Fibroblast of pulmonary artery (primary cell): ENCODE measurements around the gene SGF29.
A peak's percentile ranks its signal among the peaks of the same experiment; 100 is the strongest.
"Not testable (repeated sequence)": the region's sequence is repeated elsewhere in the genome, so short reads cannot be mapped to it uniquely, and the experiment has no call there.

Experiments used
- DNase-seq: peaks from one replicate; pipeline ENCODE4 v3.0.0-alpha.2; 2010; ENCODE audit warnings: low read depth
- H3K4me3 ChIP-seq: replicated peaks from 2 replicates; pipeline ENCODE4 v1.5.1; 2011; ENCODE audit warnings: low read depth, mild to moderate bottlenecking, control low read depth, low read length, moderate library complexity
- TF ChIP-seq, protein P1 (sequence below): IDR thresholded peaks from 2 replicates; pipeline ENCODE4 v1.5.1; 2011; ENCODE audit warnings: mild to moderate bottlenecking, control low read depth, low read length, inconsistent platforms; ENCODE audit errors: missing control alignments

SGF29 gene

DNA sequence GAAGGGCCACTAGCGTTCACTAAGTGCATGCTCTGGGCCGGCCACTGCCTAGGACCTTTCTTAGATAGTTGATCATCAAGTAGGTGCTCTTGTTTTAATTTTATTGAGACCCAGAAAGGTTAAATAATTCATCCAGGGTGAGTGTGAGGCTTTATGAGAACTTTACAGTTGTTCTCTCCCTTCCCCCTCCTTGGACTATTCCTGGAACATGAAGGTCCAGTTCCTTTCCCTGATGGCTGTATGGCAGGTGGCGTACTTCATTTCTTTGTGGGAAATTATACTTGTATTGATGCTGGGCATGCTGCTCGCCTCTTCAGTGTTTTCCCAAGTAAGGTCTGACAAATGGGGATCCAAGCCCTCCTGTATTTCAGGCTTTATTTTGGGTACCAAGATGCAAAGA is 8.5 kb downstream of the SGF29 start:
- TF ChIP-seq, protein P1, sequence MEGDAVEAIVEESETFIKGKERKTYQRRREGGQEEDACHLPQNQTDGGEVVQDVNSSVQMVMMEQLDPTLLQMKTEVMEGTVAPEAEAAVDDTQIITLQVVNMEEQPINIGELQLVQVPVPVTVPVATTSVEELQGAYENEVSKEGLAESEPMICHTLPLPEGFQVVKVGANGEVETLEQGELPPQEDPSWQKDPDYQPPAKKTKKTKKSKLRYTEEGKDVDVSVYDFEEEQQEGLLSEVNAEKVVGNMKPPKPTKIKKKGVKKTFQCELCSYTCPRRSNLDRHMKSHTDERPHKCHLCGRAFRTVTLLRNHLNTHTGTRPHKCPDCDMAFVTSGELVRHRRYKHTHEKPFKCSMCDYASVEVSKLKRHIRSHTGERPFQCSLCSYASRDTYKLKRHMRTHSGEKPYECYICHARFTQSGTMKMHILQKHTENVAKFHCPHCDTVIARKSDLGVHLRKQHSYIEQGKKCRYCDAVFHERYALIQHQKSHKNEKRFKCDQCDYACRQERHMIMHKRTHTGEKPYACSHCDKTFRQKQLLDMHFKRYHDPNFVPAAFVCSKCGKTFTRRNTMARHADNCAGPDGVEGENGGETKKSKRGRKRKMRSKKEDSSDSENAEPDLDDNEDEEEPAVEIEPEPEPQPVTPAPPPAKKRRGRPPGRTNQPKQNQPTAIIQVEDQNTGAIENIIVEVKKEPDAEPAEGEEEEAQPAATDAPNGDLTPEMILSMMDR: no peak
- H3K4me3 ChIP-seq: no peak overlapping the region
- no peak for DNase-seq

DNA sequence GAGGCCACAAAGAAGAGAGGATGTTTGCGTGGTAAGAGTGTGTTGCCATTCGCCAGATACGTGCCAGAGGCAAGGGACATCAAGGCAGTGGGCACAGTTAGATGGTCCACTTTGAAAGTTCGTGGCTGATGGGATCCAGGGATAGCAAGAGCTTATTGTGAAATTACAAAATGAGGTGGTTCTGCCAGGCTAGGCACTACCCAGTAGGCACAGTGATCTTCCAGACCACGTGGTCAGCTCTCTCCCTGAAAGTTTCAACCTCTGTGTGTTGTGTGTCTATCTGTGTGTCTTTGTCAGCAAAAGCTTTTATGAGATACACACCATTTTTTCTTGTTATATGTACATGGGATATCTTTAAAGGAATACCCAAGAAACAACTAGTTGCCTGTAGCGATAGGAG is 9.5 kb downstream of the SGF29 start:
- TF ChIP-seq, protein P1: no peak
- no peak for DNase-seq
- H3K4me3 ChIP-seq: no peak overlapping the region

DNA sequence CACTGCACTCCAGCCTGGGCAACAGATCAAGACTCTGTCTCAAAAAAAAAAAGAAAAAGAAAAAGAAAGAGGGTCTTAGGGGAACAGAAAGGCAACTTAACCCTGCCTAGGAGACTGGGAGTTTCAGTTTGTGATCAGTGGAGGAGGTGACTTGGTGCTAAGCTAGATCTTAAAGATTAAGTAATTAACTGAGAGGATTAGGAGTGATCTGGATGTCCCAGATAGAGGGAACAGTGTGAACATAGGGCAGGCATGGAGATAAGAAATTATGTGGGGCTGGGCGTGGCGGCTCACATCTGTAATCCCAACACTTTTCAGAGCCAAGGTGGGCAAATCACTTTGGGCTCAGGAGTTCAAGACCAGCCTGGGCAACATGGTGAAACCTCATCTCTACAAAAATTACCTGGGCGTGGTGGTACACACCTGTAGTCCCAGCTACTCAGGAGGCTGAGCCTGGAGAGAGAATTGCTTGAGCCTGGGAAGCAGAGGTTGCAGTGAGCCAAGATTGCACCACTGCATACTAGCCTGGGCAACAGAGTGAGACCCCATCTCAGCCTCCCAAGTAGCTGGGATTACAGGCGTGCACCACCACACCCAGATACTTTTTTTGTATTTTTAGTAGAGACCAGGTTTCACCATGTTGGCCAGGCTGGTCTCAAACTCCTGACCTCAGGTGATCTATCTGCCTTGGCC is 12.7 kb downstream of the SGF29 start:
- H3K4me3 ChIP-seq: not testable (repeated sequence)

DNA sequence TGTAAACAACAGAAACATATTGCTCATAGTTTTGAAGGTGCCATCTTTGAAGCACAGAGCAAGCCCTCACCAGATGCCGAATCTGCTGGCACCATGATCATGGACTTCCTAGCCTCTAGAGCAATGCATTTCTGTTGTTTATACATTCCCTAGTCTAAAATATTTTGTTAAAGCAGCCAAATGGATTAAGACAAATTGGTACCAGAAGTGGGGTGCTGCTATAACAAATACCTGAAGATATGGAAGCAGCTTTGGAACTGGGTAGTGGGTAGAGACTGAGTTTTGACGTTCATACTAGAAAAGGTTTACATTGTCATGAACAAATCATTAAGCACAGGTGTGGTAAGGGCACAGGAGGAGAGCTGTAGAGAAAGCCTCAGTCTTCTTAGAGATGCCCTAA is 13.6 kb downstream of the SGF29 start:
- no peak for DNase-seq
- TF ChIP-seq, protein P1: no peak
- H3K4me3 ChIP-seq: no peak overlapping the region

More for the DNA sequence above, 12.7 kb downstream of the SGF29 start:
- not testable (repeated sequence) for DNase-seq

DNA sequence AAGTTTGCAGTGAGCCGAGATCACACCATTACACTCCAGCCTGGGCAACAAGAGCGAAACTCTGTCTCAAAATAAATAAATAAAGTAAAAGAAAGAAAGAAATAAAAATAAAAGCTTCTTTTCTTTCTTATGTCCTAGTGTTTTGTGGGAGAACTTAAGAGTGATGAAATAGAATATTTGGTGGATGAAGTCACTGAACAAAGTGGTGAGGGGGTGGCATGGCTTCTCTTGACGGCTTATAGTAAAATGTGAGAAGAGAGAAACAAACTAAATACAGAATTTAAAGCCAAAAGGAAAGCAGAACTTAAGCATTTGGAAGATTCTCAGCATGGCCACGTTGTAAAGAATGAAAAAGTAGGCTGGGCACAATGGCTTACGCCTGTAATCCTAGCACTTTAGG is 15.3 kb downstream of the SGF29 start:
- peak; percentile 57 for DNase-seq
- TF ChIP-seq, protein P1: no peak

DNA sequence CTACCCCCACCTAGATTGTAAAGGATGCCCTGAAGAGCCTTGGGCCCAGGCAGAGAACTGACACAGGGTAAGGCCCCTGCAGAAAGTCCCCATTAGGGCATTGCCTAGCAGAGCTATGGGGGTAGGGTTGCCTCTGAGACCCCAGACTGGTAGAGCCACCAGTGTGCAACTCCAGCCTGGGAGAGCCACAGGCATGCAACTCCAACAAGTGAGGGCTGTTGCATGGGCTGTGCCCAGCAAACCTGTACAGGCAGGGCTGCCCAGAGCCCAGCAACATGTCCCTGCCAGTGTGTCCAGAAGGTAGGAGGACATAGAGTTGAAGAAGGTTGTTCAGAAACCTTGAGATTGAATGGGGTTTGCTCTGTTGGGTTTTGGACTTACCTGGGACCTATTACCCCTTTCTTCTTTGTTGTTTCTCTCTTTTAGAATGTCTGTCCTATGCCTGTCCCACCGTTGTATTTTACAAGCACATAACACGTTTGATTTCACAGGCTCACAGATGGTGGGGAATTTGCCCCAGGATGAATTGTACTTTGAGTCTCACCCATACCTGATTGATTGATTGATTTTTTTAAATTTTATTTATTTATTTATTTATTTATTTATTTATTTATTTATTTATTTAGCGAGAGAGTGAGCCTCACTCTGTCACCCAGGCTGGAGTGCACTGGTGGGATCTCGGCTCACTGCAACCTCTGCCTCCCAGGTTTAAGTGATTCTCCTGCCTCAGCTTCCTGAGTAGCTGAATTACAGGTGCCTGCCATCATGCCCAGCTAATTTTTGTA is 16.4 kb downstream of the SGF29 start:
- no peak overlapping the region for H3K4me3 ChIP-seq
- DNase-seq: no peak
- TF ChIP-seq, protein P1: no peak

More for the DNA sequence above, 15.3 kb downstream of the SGF29 start:
- H3K4me3 ChIP-seq: no peak overlapping the region

DNA sequence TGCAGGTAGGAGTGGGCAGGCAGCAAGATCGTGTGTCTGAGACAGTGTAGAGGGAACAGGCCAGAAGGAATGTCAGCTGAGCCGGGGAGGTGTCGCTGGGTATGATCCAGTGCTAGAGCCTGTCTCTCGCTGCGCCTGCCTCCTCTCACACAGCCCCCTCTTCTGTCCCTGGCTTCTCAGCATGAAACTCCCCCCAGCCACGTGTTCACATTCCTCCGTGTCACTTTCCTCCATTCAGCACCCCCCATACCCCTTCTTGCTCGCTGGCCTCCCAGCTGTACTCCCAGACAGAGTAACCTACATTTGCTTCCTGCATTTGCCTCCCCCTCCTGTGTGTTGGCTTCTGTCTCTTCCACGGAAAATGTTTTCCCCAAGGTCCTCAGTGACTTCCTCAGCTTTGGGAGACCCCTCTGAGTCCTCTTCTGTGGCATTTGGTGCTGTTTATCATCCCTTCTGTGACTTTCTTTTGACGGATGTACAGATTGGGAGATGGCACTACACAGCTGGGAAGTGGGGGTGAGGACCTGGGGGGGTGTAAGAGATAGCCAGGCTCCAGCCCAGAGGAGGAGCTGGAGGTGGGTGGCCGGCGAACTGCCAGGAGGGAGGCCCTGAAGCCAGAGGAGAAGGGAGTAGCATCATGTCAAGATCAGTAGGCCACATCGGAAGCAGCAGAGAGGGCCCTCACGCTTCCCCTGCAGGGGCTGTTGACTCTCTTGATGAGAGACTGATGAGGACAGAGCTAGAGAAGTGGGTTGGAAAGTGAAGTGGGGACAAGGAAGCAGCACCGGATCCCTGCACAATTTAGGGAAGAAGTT is 19.2 kb downstream of the SGF29 start:
- TF ChIP-seq, protein P1: no peak
- no peak overlapping the region for H3K4me3 ChIP-seq
- DNase-seq: peak; percentile 30
